Measurements from ENCODE around the gene AMOTL1.

GRCh38 chr11:94849839-94850238, 81.7 kb downstream of the AMOTL1 start:
- no peak for TF ChIP-seq EZH2 (IDR thresholded peaks at IDR 0.05)
- TF ChIP-seq POLR2AphosphoS5 (IDR thresholded peaks at IDR 0.05; ENCODE audit: borderline replicate concordance, low read depth, low read length), result no peak
- no peak for TF ChIP-seq FOXP2 (optimal IDR thresholded peaks at IDR 0.05; ENCODE audit: control extremely low read depth, extremely low read length, insufficient read depth)

Data from SK-N-MC (cell line).